DMS53 treated with DMSO at 0.1 percent for 48 hours (cell line): ENCODE data around the gene CXCR4.

Source experiments
- DNase-seq: peaks from one replicate; lab custom pipeline; 2025; ENCODE audit not compliant: unreplicated experiment; lab: John Stamatoyannopoulos, UW

The CXCR4 gene

DNA sequence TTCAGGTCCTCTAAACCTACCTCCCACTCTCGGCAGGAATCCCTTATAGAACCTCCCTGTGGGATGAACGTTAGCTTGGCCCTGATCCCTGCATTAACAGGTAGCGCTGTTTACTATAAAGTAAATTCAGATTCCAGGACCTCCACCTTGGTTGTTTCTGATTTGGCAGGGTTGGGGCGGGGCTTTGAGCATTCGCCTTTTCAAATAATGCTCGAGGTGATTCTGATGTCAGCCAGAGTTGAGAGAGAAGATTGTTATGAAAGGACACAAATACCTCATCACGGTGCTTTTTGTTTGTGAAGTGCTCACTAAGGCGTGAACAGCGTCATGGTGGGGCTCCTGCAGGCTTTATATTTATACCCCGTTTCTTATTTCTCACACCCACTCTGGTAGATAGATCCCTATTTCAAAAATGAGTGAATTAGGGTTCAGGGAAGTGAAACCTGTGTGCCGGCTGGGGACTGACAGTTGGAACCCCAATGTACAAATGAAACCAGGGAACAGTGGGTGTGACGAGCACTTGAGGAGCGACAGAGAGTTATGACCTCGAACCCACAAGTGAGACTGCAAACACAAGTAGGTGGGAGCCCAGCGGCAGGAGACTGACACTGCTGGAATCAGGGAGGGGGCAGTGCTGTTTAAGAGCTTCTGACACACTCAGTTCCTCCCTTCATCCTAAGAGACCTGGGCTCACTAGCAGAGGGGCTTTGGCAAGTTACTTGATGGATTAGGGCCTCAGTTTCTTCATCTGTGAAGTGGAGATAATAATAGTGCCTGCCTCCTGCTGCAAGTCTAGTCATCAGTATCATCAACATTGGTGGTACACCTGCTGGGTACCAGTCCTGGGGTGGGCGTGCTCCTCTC lies 14.2 kb upstream of the CXCR4 start:
- no peak for DNase-seq

DNA sequence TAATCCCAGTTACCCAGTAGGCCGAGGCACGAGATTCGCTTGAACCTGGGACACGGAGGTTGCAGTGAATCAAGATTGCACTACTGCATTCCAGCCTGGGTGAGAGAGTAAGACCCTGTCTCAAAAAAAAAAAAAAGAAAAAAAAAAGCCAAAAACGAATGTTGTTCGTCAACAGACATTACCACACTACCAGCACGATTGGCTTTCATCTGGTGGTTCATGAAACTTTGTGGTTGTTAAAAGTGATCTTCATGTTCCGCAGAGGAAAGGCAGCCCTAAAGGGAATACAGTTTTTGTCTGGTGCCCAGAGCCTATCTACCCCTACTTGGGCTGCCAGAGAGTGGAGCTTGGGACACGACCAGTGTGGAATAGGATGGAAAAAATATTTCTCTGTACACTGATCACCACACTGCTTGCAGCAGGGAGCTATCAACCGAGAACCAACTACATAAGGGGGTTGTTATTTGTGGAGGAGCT lies 13.6 kb upstream of the CXCR4 start:
- no peak for DNase-seq

DNA sequence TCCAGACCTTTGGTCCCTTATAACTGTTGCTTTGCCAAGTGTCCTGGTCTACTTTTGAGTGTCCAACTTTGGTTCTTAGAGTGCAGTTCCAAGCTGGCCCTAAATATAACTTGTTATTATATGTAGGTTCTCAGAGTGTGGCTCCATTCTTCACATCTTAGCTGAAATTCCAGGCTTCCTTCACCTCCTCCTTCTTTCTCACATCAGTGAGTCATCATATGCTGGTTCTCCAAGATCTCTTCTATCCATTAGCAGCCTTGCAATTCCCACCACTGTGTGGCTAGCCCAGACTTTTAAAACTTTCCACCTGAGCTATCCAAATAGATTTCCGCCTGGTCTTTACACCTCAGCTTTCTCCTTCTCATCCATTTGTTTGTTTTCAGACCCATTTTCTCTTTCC lies 12.6 kb upstream of the CXCR4 start:
- DNase-seq, result no peak

DNA sequence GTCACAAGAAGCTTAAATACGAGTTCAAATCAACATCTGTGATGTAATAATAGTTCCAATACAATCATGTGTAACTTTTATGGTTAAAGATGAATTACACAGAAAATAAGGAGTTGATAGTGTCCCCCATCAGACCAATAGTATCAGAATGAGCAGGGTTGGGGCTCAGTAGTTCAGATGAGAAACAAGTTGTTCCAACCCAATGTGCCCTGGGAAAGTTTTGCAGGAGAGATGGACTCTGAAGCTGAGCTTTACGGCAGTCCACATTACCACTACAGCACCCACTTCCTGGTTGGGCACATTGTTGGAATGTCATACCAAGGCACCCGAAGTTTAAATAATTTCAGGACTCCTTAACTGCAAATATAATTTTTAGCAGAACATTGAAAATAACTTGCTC lies 12.1 kb upstream of the CXCR4 start:
- DNase-seq, result no peak

DNA sequence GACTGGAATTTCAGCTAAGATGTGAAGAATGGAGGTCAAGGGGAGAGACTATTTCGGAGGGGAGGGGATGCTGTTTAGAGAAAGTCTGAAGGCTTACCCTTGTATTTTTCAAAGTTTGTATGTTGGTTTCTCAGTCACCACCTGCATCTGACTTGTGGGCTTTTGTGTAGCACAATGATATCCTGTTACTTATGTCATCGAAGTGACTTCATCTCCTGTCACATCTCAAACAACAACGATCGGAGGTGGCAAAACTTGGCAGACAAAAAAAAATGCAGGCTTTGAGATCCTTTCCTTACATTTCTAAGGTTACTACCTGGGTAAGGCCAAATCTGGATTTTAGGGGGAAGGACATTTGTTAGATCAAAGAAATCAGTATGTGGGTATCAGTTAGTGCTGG lies 11.7 kb upstream of the CXCR4 start:
- DNase-seq, result no peak

DNA sequence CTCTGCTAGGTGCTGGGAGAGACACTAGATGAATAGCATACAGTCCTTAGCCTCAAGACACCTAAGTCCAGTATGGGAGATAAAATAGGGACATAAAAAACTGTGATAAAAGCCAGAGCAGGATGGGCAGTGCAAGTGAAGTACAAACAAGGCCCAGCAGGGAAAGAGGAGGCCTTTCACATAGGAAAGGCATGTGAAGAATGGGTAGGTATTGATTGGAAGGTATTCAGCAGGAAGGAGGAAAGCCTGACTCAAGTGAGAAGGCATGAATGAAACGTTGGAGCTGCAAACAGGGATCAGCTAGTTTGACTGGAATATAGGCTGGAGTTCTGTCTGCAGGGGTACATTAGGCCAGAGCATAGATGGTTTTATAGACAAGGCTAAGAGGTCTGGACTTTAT lies 11.0 kb upstream of the CXCR4 start:
- DNase-seq, result no peak

DNA sequence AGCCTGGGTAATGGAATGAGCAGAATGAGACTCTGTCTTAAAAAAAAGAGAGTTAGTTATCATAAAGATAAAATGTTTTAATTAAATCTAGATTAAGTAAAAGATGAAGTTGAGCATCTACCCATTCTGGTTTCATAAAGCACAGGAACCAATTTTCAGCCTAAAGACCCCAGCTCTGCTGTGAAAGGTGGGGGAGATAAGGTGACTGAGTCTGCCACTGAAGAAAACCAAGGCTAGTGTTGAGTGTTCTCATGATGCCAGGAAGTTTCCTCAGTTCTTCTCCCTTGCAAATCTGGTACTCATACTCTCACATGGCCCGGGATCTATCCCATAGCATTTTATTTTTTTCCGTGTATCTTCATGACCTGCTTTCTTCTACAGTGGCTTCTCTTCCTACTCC lies 10.4 kb upstream of the CXCR4 start:
- DNase-seq, result no peak

DNA sequence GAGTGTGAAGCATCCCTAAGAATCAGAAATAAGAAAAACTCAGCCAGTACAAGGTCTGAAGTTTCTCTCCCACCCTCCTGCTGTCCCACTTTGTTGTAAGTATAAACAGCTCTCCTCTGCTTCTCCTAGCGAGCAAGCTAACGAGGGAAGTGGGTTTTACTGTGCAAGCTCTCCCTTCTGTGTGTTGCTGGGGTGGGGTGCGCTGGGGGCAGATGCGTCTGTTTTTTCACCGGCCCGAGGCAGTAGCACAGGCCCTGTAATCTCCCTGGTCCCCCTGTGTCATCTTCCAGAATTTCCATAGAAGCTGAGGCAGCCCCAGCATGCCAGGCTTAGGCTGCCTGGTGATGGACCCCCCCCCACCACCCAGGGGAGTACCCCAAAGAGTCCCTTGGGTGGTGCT lies 9.4 kb upstream of the CXCR4 start:
- DNase-seq, result no peak

DNA sequence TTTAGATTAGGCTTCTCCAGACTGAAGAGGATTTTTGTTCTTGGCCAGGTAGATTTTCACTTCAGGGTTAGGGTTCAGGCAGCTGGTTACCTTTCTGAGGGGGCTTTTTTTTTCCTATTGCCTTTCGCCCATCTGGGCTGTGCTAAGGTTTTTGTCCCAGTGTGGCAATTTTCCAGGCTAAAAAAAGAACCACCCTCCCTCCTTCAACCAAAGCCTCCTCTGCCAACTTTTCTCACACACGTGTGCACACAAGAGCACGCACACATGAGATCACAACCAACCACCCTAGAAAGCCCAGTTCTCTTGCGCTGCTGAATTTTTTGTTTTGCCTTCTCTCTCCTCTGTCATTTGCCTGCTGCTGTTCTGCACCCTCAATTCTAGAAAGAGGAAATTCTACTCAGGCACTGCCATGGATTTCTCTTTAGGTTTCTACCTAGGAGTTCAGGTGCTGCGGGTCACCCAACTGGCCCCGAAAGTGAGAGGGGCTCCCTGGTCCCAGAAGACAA lies 8.5 kb upstream of the CXCR4 start:
- DNase-seq, result no peak

DNA sequence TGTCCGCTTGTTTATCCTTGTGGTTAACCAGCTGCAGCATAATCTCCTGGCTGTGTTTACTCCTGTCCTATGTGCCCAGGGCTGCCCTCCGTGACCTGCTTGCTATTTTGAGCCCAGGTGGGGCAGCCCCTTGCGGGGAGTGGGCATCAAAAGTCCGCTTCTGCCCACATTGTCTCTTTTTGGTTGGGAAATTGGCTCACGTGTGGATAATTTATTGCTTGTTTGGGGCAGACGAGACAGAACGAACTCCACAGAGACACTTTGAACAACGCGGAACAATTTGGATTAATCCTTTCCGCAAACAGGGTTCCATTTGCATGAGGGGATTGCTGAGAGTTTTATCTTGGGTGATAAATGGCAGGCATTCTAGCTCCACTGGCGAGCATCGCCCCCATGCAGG lies 8.1 kb upstream of the CXCR4 start:
- no peak for DNase-seq

DNA sequence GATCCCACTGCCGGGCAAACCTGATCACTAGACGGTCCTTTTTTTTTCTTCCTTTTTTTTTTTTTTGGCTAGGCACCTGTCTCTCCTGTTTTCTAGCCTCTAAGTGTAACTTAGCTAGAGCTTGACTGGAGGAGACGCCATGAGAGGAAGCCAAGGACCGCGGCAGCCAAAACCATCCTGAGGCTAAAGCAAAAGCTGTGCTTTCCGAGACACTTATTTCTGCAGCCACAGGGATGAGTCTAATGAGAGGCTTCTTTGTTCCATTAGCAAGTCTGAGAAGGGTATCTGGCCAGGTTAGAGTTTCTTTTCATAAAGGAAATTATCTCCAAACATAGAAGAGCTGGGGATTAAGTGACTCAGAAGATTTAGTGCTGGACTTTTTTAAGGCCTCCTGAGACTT lies 7.3 kb upstream of the CXCR4 start:
- no peak for DNase-seq

DNA sequence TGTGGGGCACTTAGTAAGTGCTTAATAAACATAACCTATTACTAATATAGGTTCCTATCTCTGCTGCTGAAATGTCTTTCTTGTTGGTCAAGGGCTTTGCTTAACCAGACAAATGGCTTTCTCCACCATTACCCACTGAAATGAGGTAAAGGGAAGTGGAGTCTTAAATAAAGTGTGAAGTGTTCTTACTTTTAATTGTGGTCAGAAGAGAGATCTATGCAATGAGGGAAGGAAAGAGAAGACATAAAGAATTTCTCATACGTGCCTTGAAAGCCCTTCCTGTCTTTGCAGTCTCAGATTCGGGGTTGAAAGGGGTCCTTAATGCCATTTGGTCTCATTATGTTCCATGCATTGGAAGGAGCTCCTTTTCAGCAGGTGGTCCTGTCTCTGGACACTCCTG lies 6.9 kb upstream of the CXCR4 start:
- no peak for DNase-seq

DNA sequence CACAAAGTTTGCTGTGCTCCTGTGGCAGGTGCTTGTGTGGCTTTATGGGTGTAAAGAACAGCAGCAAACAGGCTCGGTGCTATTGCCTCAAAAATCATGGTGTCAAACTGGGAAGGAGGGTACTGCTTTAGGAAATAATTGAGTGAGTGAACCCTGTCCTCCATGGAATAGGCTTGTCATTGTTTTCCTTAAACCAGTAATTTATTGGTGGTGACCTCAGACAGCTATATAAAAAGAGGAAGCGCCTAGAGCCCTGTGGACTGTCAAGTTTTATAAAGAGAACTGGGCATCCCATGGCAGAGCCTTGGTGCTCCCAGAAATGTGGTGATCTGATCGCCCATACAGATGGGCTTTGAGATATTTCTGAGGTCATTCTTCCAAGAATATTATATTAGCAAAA lies 4.7 kb upstream of the CXCR4 start:
- DNase-seq, result no peak

DNA sequence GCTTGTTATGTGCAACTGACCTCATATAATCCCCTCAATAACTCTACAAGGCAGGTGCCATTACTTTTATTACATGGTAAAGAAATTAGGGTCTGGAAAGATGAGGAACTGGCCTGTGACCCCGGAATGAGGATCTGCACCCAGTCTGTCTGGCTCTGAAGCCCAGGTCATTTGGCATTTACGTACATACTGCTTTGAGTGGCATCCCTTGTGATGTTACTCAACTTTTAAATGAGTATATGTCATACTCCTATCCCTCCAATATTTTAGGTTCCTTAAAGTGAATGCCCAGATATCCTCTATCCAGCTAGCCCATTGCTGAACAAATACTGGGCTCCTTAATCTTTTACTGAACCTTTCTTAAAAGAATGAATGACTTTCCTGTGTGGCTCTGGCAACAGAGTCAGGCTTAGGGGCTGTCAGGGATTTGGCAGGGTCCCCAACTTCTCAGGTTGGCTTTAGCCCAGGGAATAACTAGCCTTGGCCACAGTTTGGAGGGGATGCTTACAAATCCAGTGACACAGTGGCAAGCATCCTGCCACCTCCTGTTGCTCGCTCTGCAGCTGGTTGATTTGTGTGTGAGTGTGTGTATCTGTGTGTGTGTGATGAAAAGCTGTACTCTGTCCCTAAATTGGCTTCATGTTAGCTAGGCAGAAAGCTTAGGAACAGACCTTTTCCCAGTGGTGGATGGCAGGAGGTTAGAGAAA lies 3.4 kb upstream of the CXCR4 start:
- no peak for DNase-seq

DNA sequence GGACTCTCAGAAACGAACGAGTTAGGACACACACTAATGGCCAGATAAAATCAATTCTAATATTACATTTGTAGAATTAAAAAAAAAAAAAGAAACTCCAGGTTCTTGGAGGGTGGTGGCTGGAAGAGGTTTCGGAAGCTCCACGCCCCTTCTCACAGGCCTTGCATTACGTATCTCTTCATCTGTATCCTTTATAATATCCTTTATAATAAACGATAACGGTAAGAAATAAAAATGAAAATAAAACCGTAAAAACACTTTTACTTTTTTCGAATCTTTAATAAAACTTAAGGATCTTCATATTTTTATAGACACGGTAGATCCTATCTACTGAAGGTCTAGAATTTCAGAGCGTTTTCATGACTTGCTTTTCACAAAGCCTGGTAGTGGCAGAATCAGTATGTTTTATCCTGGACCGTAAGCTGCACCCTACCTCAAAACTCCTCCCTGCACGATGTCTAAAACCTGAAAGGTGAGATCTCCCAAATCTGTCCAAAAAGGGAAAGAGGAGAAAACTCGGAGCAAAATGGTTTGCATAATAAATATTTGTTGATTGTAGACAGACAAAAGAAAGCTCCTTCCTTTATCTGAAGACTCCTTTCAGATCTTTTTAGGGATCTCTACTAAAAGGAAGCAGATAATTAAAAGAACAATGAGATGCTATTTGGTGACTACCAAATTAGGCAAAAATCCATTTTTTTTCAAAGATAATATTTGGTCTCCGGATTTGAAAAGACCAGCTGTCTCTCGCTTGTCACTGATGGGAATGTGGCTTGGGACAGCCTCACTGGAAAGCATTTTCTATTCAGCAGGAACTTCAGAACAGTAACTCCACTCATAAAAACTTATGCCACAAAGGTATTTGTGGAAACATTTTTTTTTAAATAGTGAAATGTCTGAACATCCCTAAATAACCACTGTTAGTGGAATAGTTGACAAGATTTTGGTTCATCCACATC lies 2.0 kb upstream of the CXCR4 start:
- DNase-seq, result no peak

DNA sequence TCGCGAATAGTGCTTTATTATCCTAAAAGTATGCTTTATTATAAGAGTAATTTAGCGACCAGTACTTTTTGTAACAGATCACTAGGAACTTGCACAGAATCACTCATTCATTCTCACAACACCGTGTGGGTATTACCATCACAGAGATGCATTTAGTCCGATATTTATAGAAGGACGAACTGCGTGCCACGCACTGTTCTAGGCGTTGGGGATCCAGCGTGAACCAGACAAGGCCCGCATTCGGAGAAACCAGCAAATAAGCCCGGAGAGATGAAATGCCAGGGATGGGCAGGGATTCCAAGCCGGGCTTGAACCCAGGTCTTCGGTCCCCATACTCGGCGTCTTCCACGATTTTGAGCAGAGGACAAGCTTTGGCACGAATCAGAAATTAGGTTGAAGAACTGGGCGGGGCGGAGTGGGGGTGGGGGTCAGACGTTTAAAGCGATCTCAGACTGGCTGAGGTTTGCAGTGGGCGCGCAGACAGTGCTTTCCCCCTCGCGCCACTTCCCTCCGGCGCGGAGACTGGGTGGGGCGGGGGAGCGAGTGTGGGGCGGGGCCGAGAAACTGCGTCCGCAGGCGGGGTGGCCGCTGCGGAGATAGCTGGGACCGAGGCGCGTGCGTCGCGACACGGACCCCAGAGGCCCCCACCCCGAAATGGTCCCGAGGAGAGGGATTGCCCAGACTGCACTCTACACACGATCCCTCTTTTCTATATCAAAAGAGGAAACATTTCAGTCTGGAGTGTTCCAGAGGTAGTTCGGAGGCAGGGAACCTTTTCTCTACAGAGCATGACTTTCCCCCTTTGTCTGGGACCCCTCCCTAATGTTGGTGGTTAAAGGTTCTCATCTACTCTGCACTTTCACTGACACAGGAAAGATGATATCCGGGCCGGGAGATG lies 1.1 kb upstream of the CXCR4 start:
- DNase-seq, result no peak

DNA sequence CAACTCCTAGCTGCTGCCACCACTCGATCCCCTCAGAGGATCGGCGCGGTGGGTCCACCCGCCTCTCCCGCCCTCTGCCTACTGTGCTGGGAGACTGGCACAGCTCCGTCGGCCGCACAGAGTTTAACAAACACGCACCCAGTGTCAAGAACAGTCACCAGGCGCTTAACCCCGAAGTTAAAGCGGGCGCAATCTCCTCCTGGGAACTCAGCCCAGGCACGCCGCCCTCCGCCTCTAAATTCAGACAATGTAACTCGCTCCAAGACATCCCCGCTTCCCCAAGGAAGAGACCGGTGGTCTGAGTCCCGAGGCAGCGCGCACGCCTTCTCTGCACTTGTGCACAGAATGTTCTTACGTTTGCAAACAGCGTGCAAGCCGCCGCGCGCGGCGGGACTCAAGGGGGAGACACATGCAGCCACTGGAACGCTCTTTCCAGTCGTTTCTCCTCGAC lies 533 bp downstream of the CXCR4 start:
- DNase-seq, result no peak

DNA sequence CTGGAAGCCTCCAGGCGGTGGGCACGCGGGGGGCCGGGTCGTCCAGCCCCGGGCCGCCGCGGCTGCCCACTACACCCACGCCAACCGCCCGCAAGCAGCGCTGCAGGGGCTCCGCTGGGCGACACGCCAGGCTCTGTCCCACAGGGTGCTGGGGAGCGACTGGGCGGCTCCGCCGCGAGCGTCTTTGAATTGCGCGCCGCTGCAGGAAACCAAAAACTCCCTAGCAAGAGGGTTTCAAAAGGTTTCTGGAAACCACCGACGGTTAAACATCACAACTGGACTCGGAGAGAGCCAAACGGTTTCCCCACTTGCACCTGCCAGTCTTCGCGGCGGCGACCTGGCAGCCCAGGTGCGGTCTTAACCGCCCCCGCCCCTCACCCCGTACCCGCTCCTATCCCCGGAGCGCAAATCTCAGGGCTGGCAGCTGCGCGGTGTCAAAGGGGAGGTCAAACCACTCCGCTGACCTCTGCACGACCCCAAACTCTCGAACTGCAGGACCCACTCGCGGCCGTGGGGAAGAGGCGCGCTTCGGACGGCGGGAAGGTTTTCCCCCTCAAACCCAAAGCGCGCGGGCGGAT lies 1.0 kb downstream of the CXCR4 start:
- no peak for DNase-seq

DNA sequence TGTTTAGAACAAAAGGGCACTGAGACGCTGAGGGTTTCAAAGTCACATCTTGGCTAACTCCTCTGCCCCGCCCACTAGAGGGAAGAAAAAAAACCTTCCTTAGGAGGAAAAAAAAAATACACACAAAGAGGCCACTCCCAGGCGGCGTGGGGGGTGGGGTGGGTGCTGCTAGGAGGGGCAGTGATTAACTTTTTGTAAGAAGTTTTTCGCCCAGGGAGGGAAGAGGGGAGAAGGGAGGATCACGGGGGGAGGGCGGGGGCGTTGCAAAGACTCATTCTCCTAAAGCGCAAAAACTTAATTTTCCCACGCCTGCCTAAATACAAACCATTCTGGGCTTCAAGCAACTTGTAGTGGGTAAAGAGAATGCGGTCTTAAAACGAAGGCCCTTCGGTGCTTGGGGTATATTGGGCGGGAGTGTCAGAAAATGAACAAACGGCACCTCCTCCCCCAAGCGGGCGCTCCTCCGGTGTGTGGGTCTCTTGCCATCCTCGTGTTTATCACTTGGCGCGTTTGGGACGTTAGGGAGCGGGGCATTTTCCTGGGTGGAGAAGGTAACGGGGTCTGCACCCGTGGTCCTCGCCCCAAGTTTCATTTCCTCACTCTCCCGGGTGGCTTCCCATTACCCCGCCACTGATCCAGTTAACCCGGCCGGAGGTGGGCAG lies 1.7 kb downstream of the CXCR4 start:
- DNase-seq, result no peak
